Ishikawa (cell line): ENCODE results near the gene SLC39A7.
A peak's percentile ranks its signal among the peaks of the same experiment; 100 is the strongest.

Experiments used
- CEBPB ChIP-seq: IDR thresholded peaks from 2 replicates; pipeline ENCODE4 v1.6.1; 2012
- CREB1 ChIP-seq: IDR thresholded peaks from 2 replicates; pipeline ENCODE4 v1.6.1; 2012; ENCODE audit warnings: low read depth
- EGR1 ChIP-seq: IDR thresholded peaks from 2 replicates; pipeline ENCODE4 v1.6.1; 2012
- EP300 ChIP-seq: IDR thresholded peaks from 2 replicates; pipeline ENCODE4 v1.6.1; 2012; ENCODE audit warnings: borderline replicate concordance
- FOXM1 ChIP-seq: IDR thresholded peaks from 2 replicates; pipeline ENCODE4 v1.6.1; 2012; ENCODE audit warnings: low read depth, borderline replicate concordance
- MAX ChIP-seq: IDR thresholded peaks from 2 replicates; pipeline ENCODE4 v1.6.1; 2012
- NFIC ChIP-seq: IDR thresholded peaks from 2 replicates; pipeline ENCODE4 v1.6.1; 2012
- RAD21 ChIP-seq: IDR thresholded peaks from 2 replicates; pipeline ENCODE4 v1.6.1; 2012; ENCODE audit warnings: low read depth
- REST ChIP-seq: IDR thresholded peaks from 2 replicates; pipeline ENCODE4 v1.6.1; 2012; ENCODE audit warnings: low read depth, mild to moderate bottlenecking
- TAF1 ChIP-seq: IDR thresholded peaks from 2 replicates; pipeline ENCODE4 v1.6.1; 2012; ENCODE audit warnings: low read depth, mild to moderate bottlenecking
- TCF12 ChIP-seq: IDR thresholded peaks from 2 replicates; pipeline ENCODE4 v1.6.1; 2012; ENCODE audit warnings: low read depth
- TEAD4 ChIP-seq: IDR thresholded peaks from 2 replicates; pipeline ENCODE4 v1.6.1; 2012
- YY1 ChIP-seq: IDR thresholded peaks from 2 replicates; pipeline ENCODE4 v1.6.1; 2012; ENCODE audit warnings: low read depth
- ZBTB7A ChIP-seq: IDR thresholded peaks from 2 replicates; pipeline ENCODE4 v1.6.1; 2012; ENCODE audit warnings: low read depth

- TF ChIP-seq EP300 (peak; percentile 54; the same call in 1 of the 2 replicates), TAF1 (peak; percentile 89), MAX (peak; percentile 14; the same call in 1 of the 2 replicates), FOXM1 (no peak), TEAD4 (peak; percentile 40; the same call in 1 of the 2 replicates), CREB1 (no peak), YY1 (peak; percentile 97), CEBPB (no peak), RAD21 (no peak), REST (no peak), TCF12 (peak; percentile 70), NFIC (no peak), EGR1 (peak; percentile 49), ZBTB7A (no peak)
Measured at GRCh38 chr6:33200219-33201146, at the start of gene SLC39A7, which contains the start of gene RXRB.
